HCT116 (cell line): ENCODE measurements around the gene MALSU1. TPM values are rescaled to one million over a fixed set of nuclear protein-coding genes. Genes with fewer than 3 reads are reported as not detected.

Experiments used
- ATAC-seq: fragments of 200-7000 bp; cut with Tn5 transposase; 2 replicates; pipeline ENCODE4 v1.9.1; 2020; ENCODE audit warnings: mild to moderate bottlenecking, moderate library complexity
- BruUV-seq: library from RNA; stranded (reverse); fragments of 400-500 nt; replicated peaks from 2 replicates; lab custom pipeline; 2021; lab: Mats Ljungman, UMichigan
- CTCF ChIA-PET: fragments of 300-600 bp; sonication (Branson Sonifier 250); formaldehyde crosslinking; loops from one replicate; lab custom pipeline; 2021; ENCODE audit warnings: antibody characterized with exemption; lab: Charles Lee
- POLR2A ChIA-PET: fragments of 300-600, 350-600 bp; sonication (Branson Sonifier 250); formaldehyde crosslinking; loops from one replicate; lab custom pipeline; 2021; ENCODE audit warnings: antibody characterized with exemption; lab: Charles Lee
- RAD21 ChIA-PET, 2 experiments: fragments of 300-600 bp; sonication (Branson Sonifier 250); formaldehyde crosslinking; loops; one replicate each; lab custom pipeline; 2023; ENCODE audit warnings: low total read pairs in 2 of 2; ENCODE audit not compliant: uncharacterized antibody in 2 of 2, unreplicated experiment in 2 of 2, low non-redundant PET in 1 of 2; lab: Charles Lee
- DNase-seq: peaks from one replicate; pipeline ENCODE4 v3.0.0-alpha.2; 2010; ENCODE audit warnings: low read depth, low spot score
- H2AFZ ChIP-seq: fragments of 200-600 bp; shearing (Covaris generic), sonication (generic); 2 replicates; pipeline ENCODE4 v1.6.1; 2017; ENCODE audit warnings: low read depth, mixed run types, mixed read lengths, antibody characterized with exemption, low read length; ENCODE audit not compliant: poor library complexity, severe bottlenecking
- H3K27ac ChIP-seq: 2 replicates; pipeline ENCODE4 v1.5.1; 2012; ENCODE audit warnings: low read depth, low read length
- H3K27me3 ChIP-seq: fragments of 200-600 bp; sonication (generic); 2 replicates; pipeline ENCODE4 v1.6.1; 2016; ENCODE audit warnings: mixed run types, low read length, mixed read lengths; ENCODE audit not compliant: insufficient read depth
- H3K36me3 ChIP-seq, 2 experiments: fragments of 200-500 bp in 1 of 2; fragments of 200-600 bp in 1 of 2; sonication (Bioruptor generic) in 1 of 2; sonication (generic) in 1 of 2; 2 replicates each; pipeline versions ENCODE4 v1.5.1 to v1.6.1; 2014 to 2016; ENCODE audit warnings: low read length in 2 of 2, inconsistent platforms in 1 of 2, mixed read lengths in 1 of 2, mixed run types in 1 of 2; ENCODE audit not compliant: insufficient read depth in 2 of 2, control insufficient read depth in 1 of 2
- H3K4me1 ChIP-seq, 2 experiments: fragments of 200-600 bp in 1 of 2; sonication (generic) in 1 of 2; 2 replicates each; pipeline versions ENCODE4 v1.5.1 to v1.6.1; 2012 to 2017; ENCODE audit warnings: low read length in 2 of 2, inconsistent platforms in 1 of 2, mild to moderate bottlenecking in 1 of 2, mixed read lengths in 1 of 2, mixed run types in 1 of 2, moderate library complexity in 1 of 2; ENCODE audit not compliant: insufficient read depth in 2 of 2, control insufficient read depth in 1 of 2
- H3K4me2 ChIP-seq: fragments of 200-600 bp; sonication (generic); 2 replicates; pipeline ENCODE4 v1.6.1; 2017; ENCODE audit warnings: mixed run types, low read length, mixed read lengths
- H3K4me3 ChIP-seq, 2 experiments: fragments of 200-600 bp in 1 of 2; sonication (generic) in 1 of 2; replicated peaks in 1 of 2; 2 replicates each; pipeline ENCODE4 v1.5.1; 2011 to 2016; ENCODE audit warnings: low read length in 2 of 2, control low read depth in 1 of 2, low read depth in 1 of 2, mild to moderate bottlenecking in 1 of 2, mixed read lengths in 1 of 2, mixed run types in 1 of 2
- H3K79me2 ChIP-seq: fragments of 200-600 bp; sonication (generic); 2 replicates; pipeline ENCODE4 v1.6.1; 2017; ENCODE audit warnings: mild to moderate bottlenecking, mixed run types, low read length, moderate library complexity, mixed read lengths; ENCODE audit not compliant: insufficient read depth
- H3K9ac ChIP-seq: fragments of 200-600 bp; sonication (generic); 2 replicates; pipeline ENCODE4 v1.6.1; 2016; ENCODE audit warnings: low read length, mixed read lengths
- H3K9me2 ChIP-seq: fragments of 200-600 bp; sonication (generic), shearing (Covaris generic); 2 replicates; pipeline ENCODE4 v1.6.1; 2017; ENCODE audit warnings: mixed run types, mild to moderate bottlenecking, moderate library complexity; ENCODE audit not compliant: insufficient read depth
- H3K9me3 ChIP-seq, 2 experiments: fragments of 200-500 bp in 1 of 2; fragments of 200-600 bp in 1 of 2; sonication (Bioruptor generic) in 1 of 2; sonication (generic) in 1 of 2; 2 replicates each; pipeline ENCODE4 v1.6.1; 2014 to 2017; ENCODE audit warnings: low read length in 2 of 2, mixed read lengths in 2 of 2, inconsistent platforms in 1 of 2, low read depth in 1 of 2, mild to moderate bottlenecking in 1 of 2, mixed run types in 1 of 2, moderate library complexity in 1 of 2; ENCODE audit not compliant: control insufficient read depth in 1 of 2, insufficient read depth in 1 of 2
- H4K20me1 ChIP-seq: fragments of 200-600 bp; sonication (generic), shearing (Covaris generic); 2 replicates; pipeline ENCODE4 v1.6.1; 2017; ENCODE audit warnings: mixed run types, mild to moderate bottlenecking, moderate library complexity; ENCODE audit not compliant: insufficient read depth
- ATF3 ChIP-seq: IDR thresholded peaks from 2 replicates; pipeline ENCODE4 v1.6.1; 2012
- CBX3 ChIP-seq: IDR thresholded peaks from 2 replicates; pipeline ENCODE4 v1.6.1; 2012; ENCODE audit warnings: low read depth
- EZH2 ChIP-seq: fragments of 200-600 bp; sonication (generic); IDR thresholded peaks from 2 replicates; pipeline ENCODE4 v1.6.1; 2017; ENCODE audit warnings: antibody characterized with exemption, mixed run types
- EZH2phosphoT487 ChIP-seq: fragments of 200-600 bp; IDR thresholded peaks from 2 replicates; pipeline ENCODE4 v1.6.1; 2018; ENCODE audit warnings: antibody characterized with exemption, borderline replicate concordance
- POLR2A ChIP-seq: IDR thresholded peaks from 2 replicates; pipeline ENCODE4 v1.7.0; 2011; ENCODE audit warnings: borderline replicate concordance; ENCODE audit not compliant: insufficient read depth, insufficient read length; ENCODE audit errors: extremely low read depth
- POLR2AphosphoS5 ChIP-seq: IDR thresholded peaks from 2 replicates; pipeline ENCODE4 v1.6.1; 2011; ENCODE audit warnings: mild to moderate bottlenecking, low read depth, low read length, moderate library complexity
- RAD21 ChIP-seq: IDR thresholded peaks from 2 replicates; pipeline ENCODE4 v1.6.1; 2012; ENCODE audit warnings: low read depth, mild to moderate bottlenecking
- REST ChIP-seq: IDR thresholded peaks from 2 replicates; pipeline ENCODE4 v1.6.1; 2012; ENCODE audit warnings: low read depth
- SIN3A ChIP-seq: IDR thresholded peaks from 2 replicates; pipeline ENCODE4 v1.6.1; 2012; ENCODE audit warnings: low read depth
- SP1 ChIP-seq: IDR thresholded peaks from 2 replicates; pipeline ENCODE4 v1.6.1; 2012; ENCODE audit warnings: low read depth
- SRF ChIP-seq: IDR thresholded peaks from 2 replicates; pipeline ENCODE4 v1.6.1; 2012; ENCODE audit warnings: low read depth
- YY1 ChIP-seq: IDR thresholded peaks from 2 replicates; pipeline ENCODE4 v1.6.1; 2011; ENCODE audit warnings: low read length, low read depth, moderate library complexity, mild to moderate bottlenecking; ENCODE audit not compliant: insufficient replicate concordance; ENCODE audit errors: extremely low read depth
- ZBTB33 ChIP-seq: IDR thresholded peaks from 2 replicates; pipeline ENCODE4 v1.6.1; 2011; ENCODE audit warnings: mild to moderate bottlenecking, low read length, moderate library complexity; ENCODE audit not compliant: insufficient replicate concordance; ENCODE audit errors: extremely low read depth
- ZFX ChIP-seq: fragments of 450-650 bp; IDR thresholded peaks from 2 replicates; pipeline ENCODE4 v1.6.1; 2017
- intact Hi-C: fragments of 100-400 bp; cut with micrococcal nuclease; formaldehyde crosslinking; loops from 2 replicates; pipeline ENCODE4 v1.10.0; 2022
- total RNA-seq: library from RNA; stranded (reverse); gene quantifications from one replicate; pipeline ENCODE4 v1.2.1, GENCODE V29; 2021; ENCODE audit not compliant: unreplicated experiment

MALSU1 gene
- total RNA-seq, 1 experiment from 2014 or later = 105 TPM

- no peaks in the 10 kb centered on the region for H3K27me3 ChIP-seq
- H3K4me2 ChIP-seq = no peak overlapping the region
- H3K9me3 ChIP-seq = no peaks in the 10 kb centered on the region
- ATAC-seq (no peak), DNase-seq (no peak)
- no TSS peak for BruUV-seq
- ChIA-PET RAD21 (no interaction called here), CTCF (no interaction called here), POLR2A (no interaction called here)
- no peak overlapping the region for H2AFZ ChIP-seq
- no peak overlapping the region for H3K27ac ChIP-seq
- H3K79me2 ChIP-seq = no peaks in the 10 kb centered on the region
- H3K4me1 ChIP-seq = no peaks in the 10 kb centered on the region
- intact Hi-C loops = no loop called here
- TF ChIP-seq ZBTB33 (no peak), YY1 (no peak), SIN3A (no peak), POLR2AphosphoS5 (no peak), ATF3 (no peak), CBX3 (no peak), ZFX (no peak), EZH2phosphoT487 (no peak), POLR2A (no peak), REST (no peak), SRF (no peak), RAD21 (no peak), SP1 (no peak), EZH2 (no peak)
- no peak overlapping the region for H3K4me3 ChIP-seq
- H3K36me3 ChIP-seq = no peaks in the 10 kb centered on the region
- H4K20me1 ChIP-seq = no peaks in the 10 kb centered on the region
- no peak overlapping the region for H3K9ac ChIP-seq
- no peaks in the 10 kb centered on the region for H3K9me2 ChIP-seq
Observed at GRCh38 chr7:23256731-23257130, 42.4 kb upstream of the MALSU1 start.
